AG04449 (cell line): Measurements from ENCODE around the gene ZNF559.
A peak's percentile ranks its signal among the peaks of the same experiment; 100 is the strongest.
"Not testable (repeated sequence)": the region's sequence is repeated elsewhere in the genome, so short reads cannot be mapped to it uniquely, and the experiment has no call there.

Source experiments
- CTCF ChIA-PET: fragments of 350-600 bp; formaldehyde crosslinking; extraction: SDS; loops from one replicate; lab custom pipeline; 2021; ENCODE audit warnings: antibody characterized with exemption; lab: Yijun Ruan, JAX
- POLR2A ChIA-PET: fragments of 400-600, 350-600 bp; formaldehyde crosslinking; extraction: SDS; loops from one replicate; lab custom pipeline; 2020; ENCODE audit warnings: antibody characterized with exemption, inconsistent platforms; lab: Yijun Ruan, JAX
- DNase-seq: peaks from one replicate; pipeline ENCODE4 v3.0.0-alpha.2; 2010; ENCODE audit warnings: low read depth, low spot score
- H3K4me3 ChIP-seq: 2 replicates; pipeline ENCODE4 v1.5.1; 2011; ENCODE audit warnings: low read depth, mild to moderate bottlenecking, control low read depth, low read length
- TF ChIP-seq, protein P1 (sequence below): IDR thresholded peaks from one replicate; pipeline ENCODE4 v1.5.1; 2011; ENCODE audit warnings: mild to moderate bottlenecking, moderate library complexity, low read length, control low read depth, inconsistent platforms; ENCODE audit not compliant: insufficient read depth; ENCODE audit errors: missing control alignments

The ZNF559 gene

GRCh38 chr19:9323919-9324583, at the start of gene ZNF559:
Gene ZNF559 (plus strand): TSS chr19:9324179. CDS start chr19:9338550, 14,371 bp downstream.
- POLR2A ChIA-PET: interaction anchor here (0.6 to 0.9 kb wide), 2 partner anchors 17 to 24 kb away, joined by 3 to 6 read pairs; no protein-coding TSS in a partner anchor
- H3K4me3 ChIP-seq: peak within 1 kb of the TSS; percentile 85
- peak; percentile 69 for DNase-seq
- TF ChIP-seq, protein P1, sequence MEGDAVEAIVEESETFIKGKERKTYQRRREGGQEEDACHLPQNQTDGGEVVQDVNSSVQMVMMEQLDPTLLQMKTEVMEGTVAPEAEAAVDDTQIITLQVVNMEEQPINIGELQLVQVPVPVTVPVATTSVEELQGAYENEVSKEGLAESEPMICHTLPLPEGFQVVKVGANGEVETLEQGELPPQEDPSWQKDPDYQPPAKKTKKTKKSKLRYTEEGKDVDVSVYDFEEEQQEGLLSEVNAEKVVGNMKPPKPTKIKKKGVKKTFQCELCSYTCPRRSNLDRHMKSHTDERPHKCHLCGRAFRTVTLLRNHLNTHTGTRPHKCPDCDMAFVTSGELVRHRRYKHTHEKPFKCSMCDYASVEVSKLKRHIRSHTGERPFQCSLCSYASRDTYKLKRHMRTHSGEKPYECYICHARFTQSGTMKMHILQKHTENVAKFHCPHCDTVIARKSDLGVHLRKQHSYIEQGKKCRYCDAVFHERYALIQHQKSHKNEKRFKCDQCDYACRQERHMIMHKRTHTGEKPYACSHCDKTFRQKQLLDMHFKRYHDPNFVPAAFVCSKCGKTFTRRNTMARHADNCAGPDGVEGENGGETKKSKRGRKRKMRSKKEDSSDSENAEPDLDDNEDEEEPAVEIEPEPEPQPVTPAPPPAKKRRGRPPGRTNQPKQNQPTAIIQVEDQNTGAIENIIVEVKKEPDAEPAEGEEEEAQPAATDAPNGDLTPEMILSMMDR: peak; percentile 38
- CTCF ChIA-PET: interaction anchor here (2.8 kb wide), 1 partner anchor 13 kb away, joined by 15 read pairs; no protein-coding TSS in a partner anchor

GRCh38 chr19:9283485-9283884, 40.5 kb upstream of the ZNF559 start:
- POLR2A ChIA-PET, DNase-seq, CTCF ChIA-PET, H3K4me3 ChIP-seq: not testable (repeated sequence)

DNA sequence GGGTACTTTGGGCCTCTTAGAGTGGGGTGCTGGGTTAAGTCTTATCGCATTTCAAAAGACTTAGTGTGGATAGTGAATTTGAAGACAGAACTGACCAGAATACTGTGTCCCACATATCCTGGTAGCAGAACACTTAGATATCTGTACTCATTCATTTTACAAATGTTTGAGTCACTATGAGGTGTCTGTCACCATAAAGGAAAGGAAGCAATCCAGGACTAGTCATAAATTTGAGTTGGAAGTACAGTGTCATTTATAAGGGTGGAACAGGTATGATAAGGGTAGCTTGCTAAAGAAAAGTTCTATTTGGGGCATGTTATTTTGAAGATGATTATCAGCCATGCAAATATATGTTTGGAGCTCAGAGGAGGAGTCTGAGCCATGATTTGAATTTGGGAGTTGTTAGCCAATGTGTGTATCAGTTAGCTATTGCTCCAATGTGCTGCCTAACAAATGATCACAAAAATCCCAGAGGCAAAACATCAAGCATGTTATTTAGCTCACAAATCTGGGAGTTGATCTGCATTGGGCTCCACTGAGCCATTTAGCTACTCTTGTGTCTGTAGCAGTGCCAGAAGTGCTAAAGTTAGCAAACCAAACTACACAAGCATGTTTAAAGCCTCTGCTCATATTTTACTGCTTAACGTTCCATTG, 34.6 kb upstream of the ZNF559 start:
- ChIA-PET POLR2A (no interaction called here), CTCF (interaction anchor here (1.2 kb wide), 1 partner anchor 22 kb away, joined by 3 read pairs; no protein-coding TSS in a partner anchor)
- TF ChIP-seq, protein P1: no peak
- no peak for DNase-seq
- H3K4me3 ChIP-seq: no peak overlapping the region

GRCh38 chr19:9295411-9295849, 28.5 kb upstream of the ZNF559 start:
- ChIA-PET CTCF (no interaction called here), POLR2A (no interaction called here)
- H3K4me3 ChIP-seq: no peak overlapping the region
- TF ChIP-seq, protein P1: no peak
- no peak for DNase-seq

DNA sequence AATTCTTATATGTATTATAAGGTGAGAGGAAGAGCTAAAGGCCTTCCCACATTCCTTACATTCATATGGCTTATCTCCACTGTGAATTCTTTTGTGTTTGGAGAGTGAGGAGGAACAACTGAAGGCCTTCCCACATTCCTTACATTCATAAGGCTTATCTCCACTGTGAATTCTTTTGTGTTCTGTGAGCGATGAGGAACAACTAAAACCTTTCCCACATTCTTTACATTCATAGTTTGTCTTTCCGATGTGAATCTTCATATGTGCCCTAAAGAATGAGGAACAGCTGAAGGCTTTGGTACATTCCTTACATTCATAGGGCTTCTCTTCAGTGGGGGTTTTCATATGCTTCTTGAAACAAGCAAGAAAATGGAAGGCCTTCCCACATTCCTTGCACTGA, 27.6 kb upstream of the ZNF559 start:
- POLR2A ChIA-PET: no interaction called here
- H3K4me3 ChIP-seq: no peak overlapping the region
- no peak for DNase-seq
- CTCF ChIA-PET: no interaction called here
- TF ChIP-seq, protein P1: no peak

GRCh38 chr19:9306443-9306842, 17.5 kb upstream of the ZNF559 start:
- CTCF ChIA-PET: interaction anchor here (1.1 kb wide), 1 partner anchor 489 kb away, joined by 3 read pairs; no protein-coding TSS in a partner anchor
- peak; percentile 90 for DNase-seq
- no peak overlapping the region for H3K4me3 ChIP-seq
- POLR2A ChIA-PET: interaction anchor here (1.4 kb wide), 1 partner anchor 17 kb away, joined by 6 read pairs; the partner anchor contains the start of gene ZNF559
- TF ChIP-seq, protein P1: no peak
